ENCODE results near the gene PRRC2A.

PRRC2A gene

GRCh38 chr6:31620586-31621319 is at the start of gene PRRC2A:
Gene PRRC2A (plus strand): TSS chr6:31620715. CDS start chr6:31622790, 2,075 bp downstream.
- ATAC-seq (peak; percentile 72), DNase-seq (peak in 1 of 2 donors; percentile 95)
- Mint-ChIP-seq H3K9me3 (no peaks in the 10 kb centered on the region), H3K27me3 (no peaks in the 10 kb centered on the region), H3K4me1 (peaks cover 57% of the 10 kb centered on the region), H3K27ac (peak within 1 kb of the TSS; percentile 96 to 98), H3K4me3 (peak within 1 kb of the TSS; percentile 78 to 97)

GRCh38 chr6:31572041-31572911 is 48.2 kb upstream of the PRRC2A start, which contains the start of gene LTA:
Gene LTA (plus strand): TSS chr6:31572289. CDS start chr6:31572743, 454 bp downstream.
- H3K27me3 Mint-ChIP-seq = no peaks in the 10 kb centered on the region
- DNase-seq = peak; percentile 78 to 84
- H3K4me3 Mint-ChIP-seq = peak within 1 kb of the TSS; percentile 86 to 97
- ATAC-seq = peak; percentile 73
- H3K9me3 Mint-ChIP-seq = no peaks in the 10 kb centered on the region
- peaks cover 95% of the 10 kb centered on the region for H3K4me1 Mint-ChIP-seq
- peak within 1 kb of the TSS; percentile 66 to 98 for H3K27ac Mint-ChIP-seq

- Mint-ChIP-seq H3K4me1 (peaks cover 91% of the 10 kb centered on the region), H3K4me3 (peak overlapping the region; percentile 86 to 97), H3K27ac (peak overlapping the region; percentile 6 to 98), H3K9me3 (no peaks in the 10 kb centered on the region), H3K27me3 (no peaks in the 10 kb centered on the region)
- no peak for ATAC-seq
- no peak for DNase-seq
Observed at GRCh38 chr6:31573239-31574105, 47.0 kb upstream of the PRRC2A start.

GRCh38 chr6:31574106-31575061 is 46.1 kb upstream of the PRRC2A start:
- Mint-ChIP-seq H3K9me3 (no peaks in the 10 kb centered on the region), H3K4me1 (peaks cover 91% of the 10 kb centered on the region), H3K4me3 (peak overlapping the region; percentile 86 to 97), H3K27me3 (no peaks in the 10 kb centered on the region), H3K27ac (peak overlapping the region; percentile 42 to 82)
- no peak for DNase-seq
- no peak for ATAC-seq

GRCh38 chr6:31575335-31575901 is 45.1 kb upstream of the PRRC2A start, which contains the start of gene TNF:
Gene TNF (plus strand): TSS chr6:31575565. CDS start chr6:31575742, 177 bp downstream.
- H3K9me3 Mint-ChIP-seq = no peaks in the 10 kb centered on the region
- DNase-seq = peak; percentile 57 to 74
- peaks cover 91% of the 10 kb centered on the region for H3K4me1 Mint-ChIP-seq
- ATAC-seq = peak; percentile 11
- H3K27ac Mint-ChIP-seq = peak within 1 kb of the TSS; percentile 47 to 82
- peak within 1 kb of the TSS; percentile 86 to 97 for H3K4me3 Mint-ChIP-seq
- H3K27me3 Mint-ChIP-seq = no peaks in the 10 kb centered on the region

- Mint-ChIP-seq H3K27me3 (no peaks in the 10 kb centered on the region), H3K9me3 (no peaks in the 10 kb centered on the region), H3K27ac (peak overlapping the region; percentile 47 to 60), H3K4me1 (peaks cover 88% of the 10 kb centered on the region), H3K4me3 (peak overlapping the region; percentile 86 to 97)
- no peak for ATAC-seq
- DNase-seq = no peak
Observed at GRCh38 chr6:31575952-31576685, 44.4 kb upstream of the PRRC2A start.

- H3K27me3 Mint-ChIP-seq = no peaks in the 10 kb centered on the region
- no peak for ATAC-seq
Observed at GRCh38 chr6:31576897-31577578, 43.5 kb upstream of the PRRC2A start.

GRCh38 chr6:31577579-31577966 is 42.9 kb upstream of the PRRC2A start:
- Mint-ChIP-seq H3K9me3 (no peaks in the 10 kb centered on the region), H3K27ac (no peak overlapping the region), H3K4me3 (peak overlapping the region; percentile 86 to 97), H3K27me3 (no peaks in the 10 kb centered on the region), H3K4me1 (peaks cover 84% of the 10 kb centered on the region)
- ATAC-seq = no peak
- no peak for DNase-seq

More at GRCh38 chr6:31576897-31577578, 43.5 kb upstream of the PRRC2A start:
- H3K9me3 Mint-ChIP-seq = no peaks in the 10 kb centered on the region
- peak overlapping the region in 1 of 2 donors; percentile 28 for H3K27ac Mint-ChIP-seq
- peaks cover 79% of the 10 kb centered on the region for H3K4me1 Mint-ChIP-seq
- DNase-seq = peak in 1 of 2 donors; percentile 48
- H3K4me3 Mint-ChIP-seq = peak overlapping the region; percentile 86 to 97

- peak overlapping the region; percentile 66 to 93 for H3K4me3 Mint-ChIP-seq
- no peak for DNase-seq
Observed at GRCh38 chr6:31578184-31579118, 42.1 kb upstream of the PRRC2A start.

GRCh38 chr6:31579119-31579505 is 41.4 kb upstream of the PRRC2A start:
- H3K27me3 Mint-ChIP-seq = no peaks in the 10 kb centered on the region
- H3K9me3 Mint-ChIP-seq = no peaks in the 10 kb centered on the region
- H3K4me1 Mint-ChIP-seq = peaks cover 76% of the 10 kb centered on the region
- peak overlapping the region in 1 of 2 donors; percentile 84 for H3K27ac Mint-ChIP-seq
- H3K4me3 Mint-ChIP-seq = peak overlapping the region; percentile 66 to 93
- DNase-seq (no peak), ATAC-seq (no peak)

More at GRCh38 chr6:31578184-31579118, 42.1 kb upstream of the PRRC2A start:
- ATAC-seq = no peak
- H3K27ac Mint-ChIP-seq = peak overlapping the region in 1 of 2 donors; percentile 84
- H3K4me1 Mint-ChIP-seq = peaks cover 82% of the 10 kb centered on the region
- no peaks in the 10 kb centered on the region for H3K9me3 Mint-ChIP-seq
- H3K27me3 Mint-ChIP-seq = no peaks in the 10 kb centered on the region

GRCh38 chr6:31579546-31580437 is 40.7 kb upstream of the PRRC2A start:
- H3K4me3 Mint-ChIP-seq = peak overlapping the region; percentile 91 to 93
- DNase-seq = peak in 1 of 2 donors; percentile 29
- H3K9me3 Mint-ChIP-seq = no peaks in the 10 kb centered on the region
- peaks cover 69% of the 10 kb centered on the region for H3K4me1 Mint-ChIP-seq
- no peaks in the 10 kb centered on the region for H3K27me3 Mint-ChIP-seq
- H3K27ac Mint-ChIP-seq = peak overlapping the region; percentile 93
- ATAC-seq = peak; percentile 9
